ENCODE measurements around the gene HJURP. TPM values are rescaled to one million over a fixed set of nuclear protein-coding genes. Genes with fewer than 3 reads are reported as not detected.

The HJURP gene
- total RNA-seq, 1 experiment from 2014 or later = 35.0 TPM

- no peaks in the 10 kb centered on the region for H3K4me1 ChIP-seq
- H3K4me3 ChIP-seq (ENCODE audit: low read depth, low read length) = no peak overlapping the region
- no TSS peak for BruUV-seq (replicated peaks)
- ChIA-PET CTCF (no interaction called here), POLR2A (no interaction called here)
- Mint-ChIP-seq H3K9me3 (ENCODE audit: unreplicated experiment) (no peaks in the 10 kb centered on the region), H3K4me3 (ENCODE audit: unreplicated experiment) (no peak overlapping the region), H3K4me1 (ENCODE audit: low read depth, unreplicated experiment) (no peaks in the 10 kb centered on the region), H3K27ac (ENCODE audit: unreplicated experiment) (no peak overlapping the region), H3K27me3 (ENCODE audit: insufficient read depth, unreplicated experiment) (no peaks in the 10 kb centered on the region), H3K36me3 (ENCODE audit: insufficient read depth, unreplicated experiment) (no peaks in the 10 kb centered on the region)
- intact Hi-C loops (cut with micrococcal nuclease; ENCODE audit: unreplicated experiment) = no loop called here
- no peak for DNase-seq
- no peak for TF ChIP-seq CTCF (IDR thresholded peaks at IDR 0.05; ENCODE audit: insufficient read depth in 1 of 2, low read depth in 1 of 2, low read length in 1 of 2, severe bottlenecking in 1 of 2, unreplicated experiment in 1 of 2)
- H3K9me3 ChIP-seq = no peaks in the 10 kb centered on the region
- H3K36me3 ChIP-seq (ENCODE audit: control insufficient read depth, insufficient read depth, low read length) = no peaks in the 10 kb centered on the region
- H3K27me3 ChIP-seq (replicated peaks; ENCODE audit: control insufficient read depth, insufficient read depth, low read length) = no peaks in the 10 kb centered on the region
These were observed 52.8 kb downstream of the HJURP start for GRCh38 chr2:233801357-233802131.

DNA sequence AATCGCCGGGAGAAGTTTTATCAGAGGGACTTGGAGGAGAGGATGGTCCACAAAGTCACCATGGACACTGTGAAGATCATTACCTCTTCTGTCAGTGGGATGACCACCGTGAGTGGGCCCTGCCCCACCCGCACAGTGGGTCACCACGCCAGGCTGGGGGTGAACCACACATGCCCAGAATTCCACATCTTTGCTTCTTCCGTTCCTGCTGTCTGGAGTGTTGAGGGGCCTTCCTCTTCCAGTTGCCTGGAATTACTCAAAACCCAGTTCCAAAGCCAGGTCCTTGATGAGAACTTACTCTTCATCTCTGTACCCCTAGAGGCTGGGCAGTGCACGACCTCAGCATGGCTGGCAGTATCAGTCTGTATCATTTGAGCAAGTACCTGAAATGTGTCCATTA is 54.1 kb downstream of the HJURP start:
- H3K36me3 ChIP-seq (ENCODE audit: control insufficient read depth, insufficient read depth, low read length) = no peaks in the 10 kb centered on the region
- no peaks in the 10 kb centered on the region for H3K9me3 ChIP-seq
- H3K27ac Mint-ChIP-seq (ENCODE audit: unreplicated experiment) = no peak overlapping the region
- H3K27me3 Mint-ChIP-seq (ENCODE audit: insufficient read depth, unreplicated experiment) = no peaks in the 10 kb centered on the region
- no peaks in the 10 kb centered on the region for H3K4me1 ChIP-seq
- no peak for TF ChIP-seq CTCF (IDR thresholded peaks at IDR 0.05; ENCODE audit: insufficient read depth in 1 of 2, low read depth in 1 of 2, low read length in 1 of 2, severe bottlenecking in 1 of 2, unreplicated experiment in 1 of 2)
- no peaks in the 10 kb centered on the region for H3K4me1 Mint-ChIP-seq (ENCODE audit: low read depth, unreplicated experiment)
- no peaks in the 10 kb centered on the region for H3K27me3 ChIP-seq (replicated peaks; ENCODE audit: control insufficient read depth, insufficient read depth, low read length)
- DNase-seq = no peak
- ChIA-PET POLR2A (no interaction called here), CTCF (no interaction called here)
- no peaks in the 10 kb centered on the region for H3K9me3 Mint-ChIP-seq (ENCODE audit: unreplicated experiment)
- intact Hi-C loops (cut with micrococcal nuclease; ENCODE audit: unreplicated experiment) = no loop called here
- H3K4me3 Mint-ChIP-seq (ENCODE audit: unreplicated experiment) = no peak overlapping the region
- no TSS peak for BruUV-seq (replicated peaks)
- no peaks in the 10 kb centered on the region for H3K36me3 Mint-ChIP-seq (ENCODE audit: insufficient read depth, unreplicated experiment)
- no peak overlapping the region for H3K4me3 ChIP-seq (ENCODE audit: low read depth, low read length)

- Mint-ChIP-seq H3K4me1 (ENCODE audit: low read depth, unreplicated experiment) (no peaks in the 10 kb centered on the region), H3K4me3 (ENCODE audit: unreplicated experiment) (no peak overlapping the region), H3K27ac (ENCODE audit: unreplicated experiment) (no peak overlapping the region), H3K9me3 (ENCODE audit: unreplicated experiment) (no peaks in the 10 kb centered on the region), H3K36me3 (ENCODE audit: insufficient read depth, unreplicated experiment) (no peaks in the 10 kb centered on the region), H3K27me3 (ENCODE audit: insufficient read depth, unreplicated experiment) (no peaks in the 10 kb centered on the region)
- no peaks in the 10 kb centered on the region for H3K4me1 ChIP-seq
- intact Hi-C loops (cut with micrococcal nuclease; ENCODE audit: unreplicated experiment) = no loop called here
- H3K9me3 ChIP-seq = no peaks in the 10 kb centered on the region
- DNase-seq = no peak
- H3K36me3 ChIP-seq (ENCODE audit: control insufficient read depth, insufficient read depth, low read length) = no peaks in the 10 kb centered on the region
- no TSS peak for BruUV-seq (replicated peaks)
- CTCF ChIA-PET = no interaction called here
- POLR2A ChIA-PET = no interaction called here
- H3K4me3 ChIP-seq (ENCODE audit: low read depth, low read length) = no peak overlapping the region
- no peak for TF ChIP-seq CTCF (IDR thresholded peaks at IDR 0.05; ENCODE audit: insufficient read depth in 1 of 2, low read depth in 1 of 2, low read length in 1 of 2, severe bottlenecking in 1 of 2, unreplicated experiment in 1 of 2)
- H3K27me3 ChIP-seq (replicated peaks; ENCODE audit: control insufficient read depth, insufficient read depth, low read length) = no peaks in the 10 kb centered on the region
These were observed 54.6 kb downstream of the HJURP start for GRCh38 chr2:233799716-233800115.

Measured in Caco-2 (cell line).